GM19468 (cell line): ENCODE results near the gene TTLL9.
"Not testable (repeated sequence)": the region's sequence is repeated elsewhere in the genome, so short reads cannot be mapped to it uniquely, and the experiment has no call there.

ENCODE experiments used
- ATAC-seq: cut with Tn5 transposase; IDR thresholded peaks from one replicate; pipeline ENCODE4 v1.9.1; 2021; ENCODE audit warnings: mild to moderate bottlenecking, moderate library complexity, moderate number of reproducible peaks; ENCODE audit not compliant: unreplicated experiment; ENCODE audit errors: extremely low read depth

TTLL9 gene

GRCh38 chr20:31915491-31916280 lies 45.3 kb downstream of the TTLL9 start:
- ATAC-seq, result no peak

DNA sequence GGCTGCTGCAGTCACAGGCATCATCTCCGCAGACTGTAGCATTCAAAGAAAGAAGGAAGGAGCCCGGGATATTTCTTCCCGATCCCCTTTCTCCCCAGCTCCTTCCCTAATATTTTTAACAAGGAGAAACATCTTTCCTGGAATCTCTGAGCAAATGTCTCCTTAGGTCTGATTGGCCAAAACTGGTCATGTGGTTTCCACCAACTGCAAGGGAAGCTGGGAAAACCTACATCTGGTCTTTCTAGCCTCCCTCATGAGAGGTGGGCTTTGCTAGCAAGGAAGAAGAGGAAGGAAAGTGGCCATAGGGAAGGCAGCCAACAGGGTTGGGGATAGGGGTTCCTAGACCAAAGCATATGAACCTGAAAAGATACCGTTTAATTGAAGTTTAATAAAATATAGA lies 46.3 kb downstream of the TTLL9 start:
- no peak for ATAC-seq

DNA sequence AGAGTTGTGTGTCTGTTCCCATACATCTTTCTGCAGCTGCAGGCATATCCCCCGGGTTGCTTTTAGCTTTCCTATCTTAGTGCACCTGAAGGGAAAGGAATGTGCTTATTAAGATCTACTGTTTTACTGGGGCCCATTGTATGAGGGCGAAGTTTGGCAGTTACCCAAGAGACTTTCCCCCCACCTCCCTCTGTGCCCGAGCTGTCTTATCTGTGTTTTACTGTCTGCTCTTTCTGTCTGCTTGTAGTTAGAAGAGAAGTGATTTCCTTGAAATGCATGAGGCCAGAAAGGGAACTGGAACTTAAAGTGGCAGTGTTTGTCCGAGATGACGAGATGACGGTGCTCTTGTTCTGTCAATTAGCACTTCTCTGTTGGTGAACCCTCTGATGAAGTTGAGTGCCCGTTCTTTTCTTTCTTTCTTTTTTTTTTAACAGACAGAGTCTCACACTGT lies 47.6 kb downstream of the TTLL9 start:
- not testable (repeated sequence) for ATAC-seq

GRCh38 chr20:31918466-31919105 lies 48.2 kb downstream of the TTLL9 start:
- ATAC-seq, result no peak

DNA sequence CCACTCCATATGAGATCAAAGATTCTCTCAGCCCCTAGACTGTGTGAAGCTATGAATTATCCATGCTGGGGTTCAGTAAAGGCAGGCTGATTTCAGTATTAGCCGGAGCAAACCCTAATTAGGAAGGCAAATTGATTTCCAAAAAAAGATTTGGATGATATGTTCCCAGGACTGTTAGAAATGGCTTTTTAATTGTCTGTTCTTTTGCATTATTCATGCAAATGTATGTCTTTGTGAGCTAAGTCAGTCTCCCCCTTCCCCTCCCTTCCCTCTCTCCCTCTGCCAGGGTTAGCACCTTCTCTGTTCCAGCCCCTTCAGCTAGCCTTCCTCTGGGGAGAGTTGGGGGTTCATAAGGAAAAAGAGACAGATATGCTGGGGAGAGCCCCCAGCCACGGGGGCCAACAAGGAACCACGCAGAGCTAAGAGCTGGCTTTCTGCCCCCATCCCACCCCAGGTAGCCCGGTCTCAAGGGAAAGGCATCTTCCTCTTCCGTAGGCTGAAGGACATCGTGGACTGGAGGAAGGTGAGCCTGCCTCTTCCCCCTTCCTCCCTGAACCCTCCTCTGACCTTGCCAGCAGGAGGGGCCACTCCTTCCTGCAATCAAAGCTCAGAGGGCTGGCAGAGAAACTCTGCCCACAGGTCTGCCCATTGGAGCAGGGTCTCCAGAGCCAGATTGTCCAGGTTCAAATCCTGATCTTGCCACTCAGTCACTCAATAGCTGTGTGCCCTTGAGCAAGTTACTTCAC lies 49.1 kb downstream of the TTLL9 start:
- no peak for ATAC-seq

DNA sequence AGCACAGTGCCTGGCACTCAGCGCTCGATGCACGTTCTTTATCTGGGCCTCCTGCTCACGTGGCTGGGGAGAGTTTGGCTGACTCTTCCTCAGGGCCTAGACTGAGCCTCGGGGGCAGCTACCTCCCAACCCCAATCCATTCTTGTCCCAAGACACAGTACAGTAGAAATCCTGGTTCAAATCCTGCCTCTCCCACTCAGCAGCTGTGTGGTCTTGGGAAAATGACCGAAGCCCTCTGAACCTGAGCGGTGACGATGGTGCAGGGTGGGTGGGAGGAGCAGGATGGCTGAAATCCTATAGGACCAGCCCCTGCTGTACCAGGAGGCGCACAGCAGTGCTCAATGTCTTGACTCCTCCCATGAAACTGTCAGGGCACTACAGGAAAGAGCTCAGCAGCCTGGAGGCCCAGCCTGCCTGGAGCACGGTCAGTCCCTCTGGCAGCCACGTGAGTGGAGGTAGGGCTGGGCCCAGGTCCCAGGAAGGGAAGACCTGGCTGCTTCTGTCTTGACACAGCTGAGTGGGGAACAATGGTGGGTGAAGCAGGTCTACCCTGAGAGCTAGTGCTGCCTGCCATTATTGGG lies 49.9 kb downstream of the TTLL9 start:
- no peak for ATAC-seq

GRCh38 chr20:31921480-31921879 lies 51.0 kb downstream of the TTLL9 start:
- ATAC-seq, result not testable (repeated sequence)

DNA sequence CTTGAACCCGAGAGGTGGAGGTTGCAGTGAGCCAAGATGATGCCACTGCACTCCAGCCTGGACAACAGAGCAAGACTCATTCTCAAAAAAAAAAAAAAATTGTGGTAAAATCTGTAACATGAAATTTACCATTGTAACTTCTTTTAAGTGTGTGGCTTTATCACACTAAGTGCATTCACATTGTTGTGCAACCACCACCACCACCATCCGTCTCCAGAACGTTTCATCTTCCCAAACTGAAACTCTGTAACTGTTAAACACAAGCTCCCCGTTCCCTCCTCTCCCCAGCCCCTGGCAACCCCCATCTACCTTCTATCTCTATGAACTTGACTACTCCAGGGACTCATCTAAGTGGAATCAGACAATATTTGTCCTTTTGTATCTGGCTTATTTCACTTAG lies 51.7 kb downstream of the TTLL9 start:
- no peak for ATAC-seq

GRCh38 chr20:31922588-31922987 lies 52.2 kb downstream of the TTLL9 start:
- no peak for ATAC-seq

- ATAC-seq, result peak; percentile 46
These were observed 53.2 kb downstream of the TTLL9 start for GRCh38 chr20:31923388-31924331.

DNA sequence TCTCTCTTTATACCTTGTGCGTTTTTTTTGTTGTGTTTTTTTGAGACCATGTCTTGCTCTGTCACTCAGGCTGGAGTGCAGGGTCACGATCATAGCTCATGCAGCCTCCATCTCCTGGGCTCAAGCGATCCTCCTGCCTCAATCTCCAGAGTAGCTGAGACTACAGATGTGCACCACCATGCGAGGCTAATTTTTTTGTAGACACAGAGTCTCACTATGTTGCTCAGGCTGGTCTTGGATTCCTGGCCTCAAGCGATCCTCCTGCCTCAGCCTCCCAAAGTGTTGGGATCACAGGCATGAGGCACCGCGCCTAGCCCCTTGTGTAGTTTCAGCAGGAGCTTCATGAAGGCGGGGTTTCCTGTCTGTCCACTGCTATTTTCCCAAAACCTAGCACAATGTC lies 54.1 kb downstream of the TTLL9 start:
- ATAC-seq, result no peak

DNA sequence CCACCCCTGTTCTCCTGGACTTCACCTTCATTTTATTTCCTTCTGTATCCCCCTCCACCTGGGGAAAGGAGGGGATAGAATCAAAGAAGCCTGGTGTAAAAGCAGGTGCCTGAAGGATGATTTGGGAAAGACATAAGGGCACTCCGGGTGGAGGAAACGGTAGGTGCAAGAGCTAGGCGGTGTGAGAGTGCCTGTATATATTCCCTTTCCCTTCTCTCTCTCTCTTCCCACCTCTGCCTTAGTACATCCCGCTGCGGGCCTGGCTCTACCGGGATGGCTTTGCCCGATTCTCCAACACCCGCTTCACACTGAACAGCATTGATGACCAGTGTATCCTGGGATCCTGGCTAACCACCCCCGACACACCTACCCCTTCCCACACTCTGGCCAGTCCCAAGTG lies 55.2 kb downstream of the TTLL9 start:
- no peak for ATAC-seq

- ATAC-seq, result no peak
These were observed 56.1 kb downstream of the TTLL9 start for GRCh38 chr20:31926493-31926892.

GRCh38 chr20:31927627-31928159 lies 57.3 kb downstream of the TTLL9 start:
- no peak for ATAC-seq

GRCh38 chr20:31929631-31930030 lies 59.2 kb downstream of the TTLL9 start:
- ATAC-seq, result not testable (repeated sequence)

GRCh38 chr20:31930779-31931178 lies 60.3 kb downstream of the TTLL9 start:
- ATAC-seq, result no peak

DNA sequence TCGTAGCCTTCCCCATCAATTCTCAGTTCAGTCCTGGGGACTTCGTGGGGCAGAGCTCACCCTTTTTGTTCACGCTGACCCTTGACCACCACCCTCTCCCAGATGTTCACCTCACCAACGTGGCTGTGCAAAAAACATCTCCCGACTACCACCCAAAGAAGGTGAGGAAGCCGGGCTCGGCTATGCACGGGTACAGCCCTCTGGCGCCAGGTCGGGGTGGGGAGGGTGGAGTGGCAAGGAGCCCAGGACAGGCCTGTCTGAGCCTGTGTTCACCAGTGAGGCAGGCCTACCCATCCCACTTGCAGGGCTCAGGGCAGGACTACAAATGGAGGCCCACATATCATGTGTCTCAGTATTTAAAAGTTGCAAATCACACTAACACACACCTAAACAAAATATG lies 63.3 kb downstream of the TTLL9 start:
- ATAC-seq, result no peak

GRCh38 chr20:31934491-31934890 lies 64.1 kb downstream of the TTLL9 start:
- ATAC-seq, result no peak

DNA sequence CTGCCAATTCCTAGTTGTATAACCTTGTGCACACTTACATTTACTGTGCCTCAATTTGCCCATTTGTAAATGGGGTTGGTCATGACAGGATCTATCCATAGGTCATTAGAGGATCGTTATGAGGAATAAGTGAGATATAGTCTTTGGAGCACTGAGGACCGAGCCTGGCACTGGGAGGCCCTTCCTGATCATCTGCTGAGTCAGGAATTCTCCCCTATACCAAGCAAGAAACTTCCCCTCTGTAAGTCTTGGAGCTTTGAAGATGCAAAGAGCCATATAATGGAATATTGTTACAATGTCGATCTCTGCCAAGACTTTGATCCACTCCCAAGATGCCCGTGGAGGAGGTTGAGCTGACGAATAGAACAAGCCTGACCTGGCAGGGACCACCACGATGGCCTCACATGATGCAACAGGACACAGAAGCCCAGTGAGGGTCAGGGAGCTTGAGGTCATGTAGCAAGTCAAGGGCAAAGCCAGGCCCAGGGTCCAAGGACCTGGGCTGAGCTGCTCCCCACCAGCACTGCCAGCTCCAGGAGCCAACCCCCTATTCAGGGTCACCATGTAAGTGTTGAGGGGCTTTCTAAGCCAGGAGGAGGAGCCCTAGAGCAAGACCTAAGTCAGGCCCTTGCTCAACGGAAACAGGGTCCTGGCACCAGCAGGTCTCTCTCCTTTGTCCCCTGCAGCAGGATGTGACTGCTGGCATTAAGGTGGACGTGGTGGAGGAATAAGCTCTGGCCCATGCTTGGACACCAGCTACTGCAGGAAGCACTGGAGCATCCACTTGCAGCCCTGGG lies 64.7 kb downstream of the TTLL9 start:
- ATAC-seq, result no peak
